Coronary artery (tissue), 2 donors: ENCODE results near the gene SLC22A3.

Experiments used
- DNase-seq: peaks from one replicate; pipeline ENCODE4 v3.0.0-alpha.2; 2017; ENCODE audit warnings: low spot score
- H3K27ac ChIP-seq, 2 donors: fragments of 200-600 bp; sonication (generic); one replicate each; pipeline ENCODE4 v1.5.1; 2016 to 2019
- H3K4me3 ChIP-seq: fragments of 200-600 bp; sonication (generic); 2 replicates; pipeline ENCODE4 v1.5.1; 2016; ENCODE audit warnings: mild to moderate bottlenecking, moderate library complexity
- CTCF ChIP-seq: fragments of 200-600 bp; sonication (generic); IDR thresholded peaks from one replicate; pipeline ENCODE4 v1.5.1; 2019; ENCODE audit warnings: antibody characterized with exemption

Gene SLC22A3

GRCh38 chr6:160349814-160350350, 1.7 kb downstream of the SLC22A3 start:
- no peak for DNase-seq
- Histone ChIP-seq H3K27ac (peak overlapping the region; percentile 87), H3K4me3 (peak overlapping the region; percentile 76)
- TF ChIP-seq CTCF, result no peak

GRCh38 chr6:160353950-160354496, 5.8 kb downstream of the SLC22A3 start:
- DNase-seq, result no peak
- Histone ChIP-seq H3K4me3 (peak overlapping the region; percentile 7), H3K27ac (peak overlapping the region; percentile 34 to 80)
- no peak for TF ChIP-seq CTCF

GRCh38 chr6:160355001-160355400, 6.8 kb downstream of the SLC22A3 start:
- Histone ChIP-seq H3K4me3 (no peak overlapping the region), H3K27ac (peak overlapping the region; percentile 34 to 80)
- no peak for DNase-seq
- no peak for TF ChIP-seq CTCF

GRCh38 chr6:160356074-160356744, 8.0 kb downstream of the SLC22A3 start:
- no peak for DNase-seq
- no peak for TF ChIP-seq CTCF
- H3K4me3 ChIP-seq, result peak overlapping the region; percentile 34
- peak overlapping the region; percentile 34 to 63 for H3K27ac ChIP-seq

- no peak for TF ChIP-seq CTCF
- Histone ChIP-seq H3K27ac (peak overlapping the region; percentile 34 to 63), H3K4me3 (peak overlapping the region; percentile 34)
- no peak for DNase-seq
These were observed 8.9 kb downstream of the SLC22A3 start for GRCh38 chr6:160357088-160357487.

- TF ChIP-seq CTCF, result no peak
- no peak for DNase-seq
- Histone ChIP-seq H3K4me3 (peak overlapping the region; percentile 32), H3K27ac (peak overlapping the region; percentile 53 to 71)
These were observed 10.3 kb downstream of the SLC22A3 start for GRCh38 chr6:160358225-160359119.
